ENCODE measurements around the gene DNAJC11.
A peak's percentile ranks its signal among the peaks of the same experiment; 100 is the strongest.

DNAJC11 gene

GRCh38 chr1:6738987-6739676 lies 37.5 kb upstream of the DNAJC11 start:
- in situ Hi-C loops (cut with HindIII; ENCODE audit: low pct_ligation_motif_present, low sequenced_read_pairs): no loop called here
- Histone ChIP-seq H3K27ac (no peak overlapping the region), H3K27me3 (replicated peaks) (no peaks in the 10 kb centered on the region), H3K4me3 (ENCODE audit: low read depth, low read length) (no peak overlapping the region), H3K36me3 (replicated peaks) (no peaks in the 10 kb centered on the region)
- TF ChIP-seq CTCF (IDR thresholded peaks at IDR 0.05; ENCODE audit: low read depth, low read length, missing control alignments): no peak
- no peak for DNase-seq

GRCh38 chr1:6732942-6733341 lies 31.3 kb upstream of the DNAJC11 start:
- TF ChIP-seq CTCF (IDR thresholded peaks at IDR 0.05; ENCODE audit: low read depth, low read length, missing control alignments): no peak
- Histone ChIP-seq H3K27me3 (replicated peaks) (no peaks in the 10 kb centered on the region), H3K4me3 (ENCODE audit: low read depth, low read length) (no peak overlapping the region), H3K27ac (no peak overlapping the region), H3K36me3 (replicated peaks) (no peaks in the 10 kb centered on the region)
- in situ Hi-C loops (cut with HindIII; ENCODE audit: low pct_ligation_motif_present, low sequenced_read_pairs): no loop called here
- no peak for DNase-seq

GRCh38 chr1:6731905-6732304 lies 30.3 kb upstream of the DNAJC11 start:
- Histone ChIP-seq H3K27me3 (replicated peaks) (no peaks in the 10 kb centered on the region), H3K36me3 (replicated peaks) (no peaks in the 10 kb centered on the region)
- no peak for TF ChIP-seq CTCF (IDR thresholded peaks at IDR 0.05; ENCODE audit: low read depth, low read length, missing control alignments)

GRCh38 chr1:6730880-6731279 lies 29.3 kb upstream of the DNAJC11 start:
- H3K4me3 ChIP-seq (ENCODE audit: low read depth, low read length): no peak overlapping the region
- DNase-seq: no peak

More at GRCh38 chr1:6731905-6732304, 30.3 kb upstream of the DNAJC11 start:
- Histone ChIP-seq H3K4me3 (ENCODE audit: low read depth, low read length) (no peak overlapping the region), H3K27ac (no peak overlapping the region)
- in situ Hi-C loops (cut with HindIII; ENCODE audit: low pct_ligation_motif_present, low sequenced_read_pairs): no loop called here
- DNase-seq: no peak

GRCh38 chr1:6730473-6730872 lies 28.9 kb upstream of the DNAJC11 start:
- Histone ChIP-seq H3K27me3 (replicated peaks) (no peaks in the 10 kb centered on the region), H3K4me3 (ENCODE audit: low read depth, low read length) (no peak overlapping the region), H3K36me3 (replicated peaks) (no peaks in the 10 kb centered on the region), H3K27ac (no peak overlapping the region)
- no peak for TF ChIP-seq CTCF (IDR thresholded peaks at IDR 0.05; ENCODE audit: low read depth, low read length, missing control alignments)
- DNase-seq: no peak
- in situ Hi-C loops (cut with HindIII; ENCODE audit: low pct_ligation_motif_present, low sequenced_read_pairs): no loop called here

More at GRCh38 chr1:6730880-6731279, 29.3 kb upstream of the DNAJC11 start:
- no peak overlapping the region for H3K27ac ChIP-seq
- H3K27me3 ChIP-seq (replicated peaks): no peaks in the 10 kb centered on the region
- no peak for TF ChIP-seq CTCF (IDR thresholded peaks at IDR 0.05; ENCODE audit: low read depth, low read length, missing control alignments)
- H3K36me3 ChIP-seq (replicated peaks): no peaks in the 10 kb centered on the region
- in situ Hi-C loops (cut with HindIII; ENCODE audit: low pct_ligation_motif_present, low sequenced_read_pairs): no loop called here

GRCh38 chr1:6727535-6727934 lies 25.9 kb upstream of the DNAJC11 start:
- Histone ChIP-seq H3K27ac (no peak overlapping the region), H3K4me3 (ENCODE audit: low read depth, low read length) (no peak overlapping the region), H3K36me3 (replicated peaks) (no peaks in the 10 kb centered on the region), H3K27me3 (replicated peaks) (no peaks in the 10 kb centered on the region)
- TF ChIP-seq CTCF (IDR thresholded peaks at IDR 0.05; ENCODE audit: low read depth, low read length, missing control alignments): peak; percentile 93
- in situ Hi-C loops (cut with HindIII; ENCODE audit: low pct_ligation_motif_present, low sequenced_read_pairs): no loop called here
- DNase-seq: peak; percentile 30

Measured in brain microvascular endothelial cell (primary cell).